PC-3 (cell line): Measurements from ENCODE around the gene BLNK.

Experiments used
- CTCF ChIP-seq: fragments of 300-600 bp; sonication (generic); conservative IDR thresholded peaks from 2 replicates; pipeline ENCODE4 v1.5.1; 2017; ENCODE audit warnings: antibody characterized with exemption, low read depth, mild to moderate bottlenecking, low read length
- EZH2 ChIP-seq: fragments of 300-600 bp; sonication (generic); IDR thresholded peaks from one replicate; pipeline ENCODE4 v1.6.1; 2017; ENCODE audit warnings: antibody characterized with exemption, mild to moderate bottlenecking, low read length; ENCODE audit not compliant: unreplicated experiment

- TF ChIP-seq CTCF (no peak), EZH2 (no peak)
These were observed 28.1 kb downstream of the BLNK start for GRCh38 chr10:96243296-96243695.
